PFSK-1 (cell line): ENCODE data around the gene SLC24A5.

Experiments used
- POLR2AphosphoS5 ChIP-seq: IDR thresholded peaks from 2 replicates; pipeline ENCODE4 v1.6.1; 2012; ENCODE audit warnings: low read depth, mild to moderate bottlenecking, control low read depth, low read length, moderate library complexity
- REST ChIP-seq, 2 experiments: IDR thresholded peaks; 2 replicates each; pipeline versions ENCODE4 v1.6.1 to v1.8.0; 2011 to 2012; ENCODE audit warnings: low read depth in 2 of 2, low read length in 2 of 2, control low read depth in 1 of 2, inconsistent platforms in 1 of 2, mild to moderate bottlenecking in 1 of 2, moderate library complexity in 1 of 2; ENCODE audit not compliant: insufficient read depth in 1 of 2
- SIN3A ChIP-seq: IDR thresholded peaks from 2 replicates; pipeline ENCODE4 v1.6.1; 2012; ENCODE audit warnings: mild to moderate bottlenecking, low read length, moderate library complexity, borderline replicate concordance; ENCODE audit not compliant: insufficient read depth
- TAF1 ChIP-seq: IDR thresholded peaks from 2 replicates; pipeline ENCODE4 v1.6.1; 2012; ENCODE audit warnings: low read length, control low read depth, borderline replicate concordance; ENCODE audit not compliant: insufficient read depth

GRCh38 chr15:48085591-48085930 lies 35.2 kb upstream of the SLC24A5 start:
- TF ChIP-seq POLR2AphosphoS5 (no peak), REST (IDR thresholded peaks at IDR 0.05; ENCODE audit: insufficient read depth in 1 of 2, low read depth in 2 of 2, low read length in 2 of 2) (no peak), SIN3A (no peak), TAF1 (no peak)
